Ovary (tissue), 9 donors: ENCODE results near the gene KCNB1. TPM values are rescaled to one million over a fixed set of nuclear protein-coding genes. Genes with fewer than 3 reads are reported as not detected.

Experiments used
- DNase-seq, 5 donors: peaks; one replicate each; pipeline ENCODE4 v3.0.0-alpha.2; 2019 to 2020
- H3K27ac ChIP-seq, 2 donors: fragments of 200-600 bp; one replicate each; pipeline versions ENCODE4 v1.5.1 to v1.8.0; 2019 to 2022
- H3K27me3 ChIP-seq: fragments of 200-600 bp; one replicate; pipeline ENCODE4 v1.8.0; 2022
- H3K36me3 ChIP-seq: fragments of 200-600 bp; sonication (generic); one replicate; pipeline ENCODE4 v1.5.1; 2019
- H3K4me1 ChIP-seq: one replicate; pipeline ENCODE4 v1.8.1; 2013; ENCODE audit warnings: mild to moderate bottlenecking, moderate library complexity; ENCODE audit not compliant: insufficient read depth
- H3K4me3 ChIP-seq: fragments of 200-600 bp; sonication (generic); one replicate; pipeline ENCODE4 v1.5.1; 2017
- H3K9me3 ChIP-seq, 2 donors: fragments of 200-600 bp in 1 of 2; sonication (generic) in 1 of 2; one replicate each; pipeline versions ENCODE4 v1.5.1 to v1.8.1; 2013 to 2019; ENCODE audit warnings: mild to moderate bottlenecking in 1 of 2, moderate library complexity in 1 of 2
- CTCF ChIP-seq, 3 donors: fragments of 450-650 bp in 2 of 3; fragments of 200-600 bp in 1 of 3; IDR thresholded peaks; one replicate each; pipeline versions ENCODE4 v1.5.1 to v1.8.0; 2016 to 2022; ENCODE audit warnings: antibody characterized with exemption in 3 of 3, mild to moderate bottlenecking in 1 of 3
- EP300 ChIP-seq: sonication (generic); formaldehyde crosslinking; IDR thresholded peaks from one replicate; pipeline ENCODE4 v1.6.1; 2017; ENCODE audit warnings: antibody characterized with exemption
- POLR2A ChIP-seq: fragments of 450-650 bp; IDR thresholded peaks from one replicate; pipeline ENCODE4 v1.6.1; 2017; ENCODE audit warnings: antibody characterized with exemption, mild to moderate bottlenecking, moderate library complexity
- WGBS, 3 donors: extraction: QIAGEN DNeasy Blood & Tissue Kit in 1 of 3; methylation state at CpG; one replicate each; pipeline versions ENCODE4 v1.1.5 to v1.1.7; 2013 to 2017; 5-methylcytosine and 5-hydroxymethylcytosine counted together
- intact Hi-C, 4 donors: fragments of 100-400 bp; cut with DNase I; formaldehyde crosslinking; loops; one replicate each; pipeline versions ENCODE4 v1.11.0 to v1.15.1; 2022 to 2023
- polyA plus RNA-seq, 2 donors: library from polyadenylated mRNA; stranded (reverse); fragments of 200-250 nt in 1 of 2; fragments of 350-450 nt in 1 of 2; fragmentation: Illumina TruSeq in 1 of 2; extraction: RNeasy Lipid Tissue Mini Kit (QIAGEN cat#74804) in 1 of 2; gene quantifications; one replicate each; pipeline ENCODE4 v1.2.3, GENCODE V29; 2013 to 2014
- total RNA-seq, 7 donors: library from RNA; depleted of rRNA in 2 of 7; stranded (reverse); fragments of >200 nt in 2 of 7; fragmentation: NEBNext Ultra II Directional in 3 of 7; extraction: Animal tissue kit (Norgen Biotek cat#: 25700) in 3 of 7; gene quantifications; one replicate each; pipeline versions ENCODE4 v1.1.0 to v1.2.4, GENCODE V29; 2016 to 2023
- donor health status: DM: no; HTN: no; CAD: no; lungs with moderate emphysema.
- donor health status: DM: no; HTN: no; CAD: no.
- donor health status: Bipolar disorder and iron deficiency.
- donor health status: DM: yes; HTN: yes; CAD: no.
- donor health status: DM: no; HTN: no; CAD: no.
- donor health status: DM: yes; HTN: yes; CAD: no.

KCNB1 gene
- total and polyA plus RNA-seq, 9 donors: 0.12 to 5.4 (median 1.3) TPM

DNA sequence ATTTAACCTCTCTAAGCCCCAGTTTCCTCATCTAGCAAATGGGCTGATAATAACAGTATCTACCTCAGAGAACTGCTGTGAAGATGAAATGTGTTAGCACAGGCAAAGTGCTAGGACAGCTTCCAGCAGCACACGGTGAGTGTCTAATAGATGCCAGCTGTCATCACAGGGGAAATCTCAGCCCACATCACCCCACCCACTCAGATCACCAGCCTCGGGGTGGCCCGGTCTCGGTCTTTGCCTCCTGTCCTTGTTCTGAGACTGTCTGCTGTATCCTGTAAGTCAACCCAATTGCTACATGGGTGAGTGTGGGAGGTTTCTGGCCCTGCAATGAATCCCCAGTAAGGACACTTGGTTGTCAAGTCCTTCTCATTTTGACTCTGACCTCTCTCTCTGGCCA lies 105.1 kb downstream of the KCNB1 start:
- TF ChIP-seq CTCF (IDR thresholded peaks at IDR 0.05) (no peak), EP300 (no peak), POLR2A (no peak)
- intact Hi-C loops: no loop called here

DNA sequence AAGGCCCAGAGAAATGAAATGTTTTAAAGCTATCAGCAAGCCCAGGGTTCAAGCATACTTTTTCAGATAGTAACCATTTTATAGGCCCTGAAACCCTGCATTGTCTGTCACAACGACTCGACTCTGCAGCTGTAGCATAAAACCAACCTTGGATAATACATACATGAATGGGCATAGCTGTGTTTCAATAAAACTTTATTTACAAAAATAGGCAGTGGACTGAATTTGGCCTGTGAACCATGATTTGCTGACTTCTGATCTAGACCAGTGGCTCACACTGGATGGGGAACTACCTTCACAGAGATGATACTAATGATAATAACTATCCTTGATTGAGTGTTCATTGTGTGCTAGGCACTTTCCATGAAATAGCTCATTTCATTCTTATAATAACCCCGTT lies 107.3 kb downstream of the KCNB1 start:
- Histone ChIP-seq H3K27ac (no peak overlapping the region), H3K4me3 (no peak overlapping the region), H3K27me3 (no peaks in the 10 kb centered on the region), H3K9me3 (no peaks in the 10 kb centered on the region), H3K36me3 (no peaks in the 10 kb centered on the region), H3K4me1 (no peaks in the 10 kb centered on the region)
- TF ChIP-seq CTCF (IDR thresholded peaks at IDR 0.05): no peak
- TF ChIP-seq EP300: no peak
- 94 to 97% (median 96%) methylated on average over 3 of the region's 3 CpGs for WGBS, 3 donors
- no peak for DNase-seq
- intact Hi-C loops: no loop called here

More for the DNA sequence above, 105.1 kb downstream of the KCNB1 start:
- H3K36me3 ChIP-seq: no peaks in the 10 kb centered on the region
- no peak overlapping the region for H3K4me3 ChIP-seq
- no peaks in the 10 kb centered on the region for H3K27me3 ChIP-seq
- peaks cover 7% of the 10 kb centered on the region for H3K4me1 ChIP-seq
- H3K9me3 ChIP-seq: no peaks in the 10 kb centered on the region
- no peak for DNase-seq
- 67 to 72% (median 68%) methylated on average over 4 of the region's 4 CpGs for WGBS, 3 donors
- H3K27ac ChIP-seq: no peak overlapping the region

- Histone ChIP-seq H3K4me3 (no peak overlapping the region), H3K27ac (no peak overlapping the region), H3K9me3 (no peaks in the 10 kb centered on the region), H3K27me3 (no peaks in the 10 kb centered on the region), H3K36me3 (no peaks in the 10 kb centered on the region), H3K4me1 (no peaks in the 10 kb centered on the region)
- TF ChIP-seq EP300 (no peak), POLR2A (no peak), CTCF (IDR thresholded peaks at IDR 0.05) (no peak)
- WGBS, 3 donors: 91 to 94% (median 94%) methylated on average over 9 of the region's 9 CpGs
- no peak for DNase-seq
- intact Hi-C loops: no loop called here
These were observed 110.3 kb downstream of the KCNB1 start for GRCh38 chr20:49372095-49372734.

- Histone ChIP-seq H3K4me1 (no peaks in the 10 kb centered on the region), H3K4me3 (no peak overlapping the region), H3K9me3 (no peaks in the 10 kb centered on the region), H3K36me3 (no peaks in the 10 kb centered on the region), H3K27me3 (no peaks in the 10 kb centered on the region), H3K27ac (no peak overlapping the region)
- DNase-seq: no peak
- WGBS, 3 donors: 47 to 66% (median 59%) methylated on average over 5 of the region's 5 CpGs
- intact Hi-C loops: no loop called here
- TF ChIP-seq EP300 (no peak), CTCF (IDR thresholded peaks at IDR 0.05) (no peak), POLR2A (no peak)
These were observed 113.9 kb downstream of the KCNB1 start for GRCh38 chr20:49368596-49368995.
